Measurements from ENCODE around the gene LRRC23. TPM values are rescaled to one million over a fixed set of nuclear protein-coding genes. Genes with fewer than 3 reads are reported as not detected.
A peak's percentile ranks its signal among the peaks of the same experiment; 100 is the strongest.

The LRRC23 gene
- total and polyA plus RNA-seq, 8 donors, result 5.3 to 20.4 (median 9.0) TPM; not detected in 1

DNA sequence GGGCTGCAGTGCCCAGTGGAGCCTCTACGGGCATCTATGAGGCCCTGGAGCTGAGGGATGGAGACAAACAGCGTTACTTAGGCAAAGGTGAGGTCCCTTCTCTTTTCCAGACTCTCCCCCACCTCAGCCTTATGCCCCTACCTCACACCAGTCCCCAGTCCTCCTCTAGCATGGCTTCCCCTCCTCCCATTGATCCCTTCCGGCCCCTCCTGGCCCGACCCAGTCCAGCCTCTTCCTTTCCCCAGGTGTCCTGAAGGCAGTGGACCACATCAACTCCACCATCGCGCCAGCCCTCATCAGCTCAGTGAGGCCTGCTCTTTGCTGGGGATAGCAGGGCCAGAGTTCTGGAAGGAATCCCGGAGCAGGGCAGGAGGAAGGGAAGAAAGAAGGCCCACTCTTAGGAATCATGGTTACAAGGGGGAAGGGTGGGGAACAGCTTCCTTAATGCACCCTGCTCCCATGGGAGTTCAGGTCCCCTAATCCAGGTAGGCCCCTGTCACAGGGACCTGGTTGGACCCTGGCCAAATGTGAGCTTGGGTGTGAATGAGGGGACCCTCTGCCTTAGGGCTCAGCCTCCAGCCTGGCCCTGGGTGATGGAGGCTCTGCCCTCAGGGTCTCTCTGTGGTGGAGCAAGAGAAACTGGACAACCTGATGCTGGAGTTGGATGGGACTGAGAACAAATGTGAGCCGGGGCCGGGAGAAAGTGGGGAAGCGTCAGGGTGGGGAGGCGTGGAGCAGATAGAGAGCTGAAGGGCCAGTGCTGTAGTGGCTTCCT, 12.0 kb downstream of the LRRC23 start:
- H3K4me3 ChIP-seq, result no peak overlapping the region
- TF ChIP-seq POLR2A (IDR thresholded peaks at IDR 0.05) (no peak), EP300 (IDR thresholded peaks at IDR 0.05) (no peak), POLR2AphosphoS5 (IDR thresholded peaks at IDR 0.05) (no peak)
- TF ChIP-seq, protein P1, sequence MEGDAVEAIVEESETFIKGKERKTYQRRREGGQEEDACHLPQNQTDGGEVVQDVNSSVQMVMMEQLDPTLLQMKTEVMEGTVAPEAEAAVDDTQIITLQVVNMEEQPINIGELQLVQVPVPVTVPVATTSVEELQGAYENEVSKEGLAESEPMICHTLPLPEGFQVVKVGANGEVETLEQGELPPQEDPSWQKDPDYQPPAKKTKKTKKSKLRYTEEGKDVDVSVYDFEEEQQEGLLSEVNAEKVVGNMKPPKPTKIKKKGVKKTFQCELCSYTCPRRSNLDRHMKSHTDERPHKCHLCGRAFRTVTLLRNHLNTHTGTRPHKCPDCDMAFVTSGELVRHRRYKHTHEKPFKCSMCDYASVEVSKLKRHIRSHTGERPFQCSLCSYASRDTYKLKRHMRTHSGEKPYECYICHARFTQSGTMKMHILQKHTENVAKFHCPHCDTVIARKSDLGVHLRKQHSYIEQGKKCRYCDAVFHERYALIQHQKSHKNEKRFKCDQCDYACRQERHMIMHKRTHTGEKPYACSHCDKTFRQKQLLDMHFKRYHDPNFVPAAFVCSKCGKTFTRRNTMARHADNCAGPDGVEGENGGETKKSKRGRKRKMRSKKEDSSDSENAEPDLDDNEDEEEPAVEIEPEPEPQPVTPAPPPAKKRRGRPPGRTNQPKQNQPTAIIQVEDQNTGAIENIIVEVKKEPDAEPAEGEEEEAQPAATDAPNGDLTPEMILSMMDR (IDR thresholded peaks at IDR 0.05), result no peak
- H3K27ac ChIP-seq, result no peak overlapping the region
- WGBS, 5 donors, result 92 to 94% (median 93%) methylated on average over 11 of the region's 11 CpGs
- no peak for DNase-seq
- intact Hi-C loops (cut with DNase I; ENCODE audit: low total_unique reads), result no loop called here
- peaks cover 18 to 30% (median 26%) of the 10 kb centered on the region in 4 donors for H3K4me1 ChIP-seq
- peaks cover 0 to 50% (median 32%) of the 10 kb centered on the region in 4 donors for H3K36me3 ChIP-seq
- peaks cover 0 to 32% (median 11%) of the 10 kb centered on the region in 3 donors for H3K27me3 ChIP-seq
- no peaks in the 10 kb centered on the region for H3K9me3 ChIP-seq

DNA sequence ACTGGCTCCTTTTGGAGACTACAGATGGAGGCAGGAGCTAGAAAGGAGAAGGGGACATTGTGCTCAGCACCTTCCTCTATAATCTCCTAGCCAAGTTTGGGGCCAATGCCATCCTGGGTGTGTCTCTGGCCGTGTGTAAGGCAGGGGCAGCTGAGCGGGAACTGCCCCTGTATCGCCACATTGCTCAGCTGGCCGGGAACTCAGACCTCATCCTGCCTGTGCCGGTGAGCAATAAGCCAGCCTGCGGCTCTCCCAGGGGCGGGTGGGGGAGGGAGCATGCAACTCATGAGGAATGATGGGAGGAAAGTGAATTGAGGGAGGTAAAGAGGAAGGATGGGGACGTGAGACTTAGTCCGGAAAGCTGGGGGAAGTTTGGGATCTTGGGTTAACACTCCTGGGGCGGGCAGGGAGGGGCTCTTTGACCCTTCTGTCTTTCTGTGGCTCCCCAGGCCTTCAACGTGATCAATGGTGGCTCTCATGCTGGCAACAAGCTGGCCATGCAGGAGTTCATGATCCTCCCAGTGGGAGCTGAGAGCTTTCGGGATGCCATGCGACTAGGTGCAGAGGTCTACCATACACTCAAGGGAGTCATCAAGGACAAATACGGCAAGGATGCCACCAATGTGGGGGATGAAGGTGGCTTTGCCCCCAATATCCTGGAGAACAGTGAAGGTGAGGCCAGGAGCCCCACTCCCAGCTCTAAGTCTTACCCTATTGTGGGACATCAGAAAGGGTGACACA, 13.0 kb downstream of the LRRC23 start:
- no peak overlapping the region for H3K4me3 ChIP-seq
- TF ChIP-seq, protein P1 (IDR thresholded peaks at IDR 0.05), result no peak
- no peak for TF ChIP-seq EP300 (IDR thresholded peaks at IDR 0.05)
- no peak for TF ChIP-seq POLR2AphosphoS5 (IDR thresholded peaks at IDR 0.05)
- no peak for TF ChIP-seq POLR2A (IDR thresholded peaks at IDR 0.05)
- 78 to 93% (median 88%) methylated on average over 7 to 14 of the region's 14 CpGs for WGBS, 5 donors
- H3K4me1 ChIP-seq, result peaks cover 18 to 30% (median 26%) of the 10 kb centered on the region in 4 donors
- H3K36me3 ChIP-seq, result peaks cover 0 to 59% (median 41%) of the 10 kb centered on the region in 4 donors
- no peak for DNase-seq
- intact Hi-C loops (cut with DNase I; ENCODE audit: low total_unique reads), result no loop called here
- no peaks in the 10 kb centered on the region for H3K9me3 ChIP-seq
- no peak overlapping the region for H3K27ac ChIP-seq
- H3K27me3 ChIP-seq, result peaks cover 0 to 29% (median 11%) of the 10 kb centered on the region in 3 donors

DNA sequence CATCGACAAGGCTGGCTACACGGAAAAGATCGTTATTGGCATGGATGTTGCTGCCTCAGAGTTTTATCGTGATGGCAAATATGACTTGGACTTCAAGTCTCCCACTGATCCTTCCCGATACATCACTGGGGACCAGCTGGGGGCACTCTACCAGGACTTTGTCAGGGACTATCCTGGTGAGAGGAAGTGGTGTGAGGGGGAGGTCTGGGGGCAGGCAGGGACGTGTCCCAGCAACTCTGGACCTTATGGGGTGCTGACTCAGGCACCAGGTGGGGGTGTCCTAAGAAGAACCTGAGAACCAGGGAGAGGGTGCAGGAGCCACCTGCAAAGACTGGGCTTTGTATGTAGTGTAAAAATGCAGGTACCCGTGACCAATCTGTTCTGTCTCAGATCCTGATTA, 15.0 kb downstream of the LRRC23 start:
- H3K27ac ChIP-seq, result no peak overlapping the region
- H3K9me3 ChIP-seq, result no peaks in the 10 kb centered on the region
- no peak for DNase-seq
- H3K4me3 ChIP-seq, result no peak overlapping the region
- peaks cover 0 to 69% (median 46%) of the 10 kb centered on the region in 4 donors for H3K36me3 ChIP-seq
- H3K27me3 ChIP-seq, result peaks cover 0 to 12% (median 0%) of the 10 kb centered on the region in 3 donors
- TF ChIP-seq POLR2AphosphoS5 (IDR thresholded peaks at IDR 0.05), result no peak
- TF ChIP-seq, protein P1 (IDR thresholded peaks at IDR 0.05), result no peak
- TF ChIP-seq POLR2A (IDR thresholded peaks at IDR 0.05), result no peak
- TF ChIP-seq EP300 (IDR thresholded peaks at IDR 0.05), result no peak
- peaks cover 15 to 37% (median 23%) of the 10 kb centered on the region in 4 donors for H3K4me1 ChIP-seq
- intact Hi-C loops (cut with DNase I; ENCODE audit: low total_unique reads), result no loop called here
- WGBS, 5 donors, result 63 to 76% (median 75%) methylated on average over 7 of the region's 7 CpGs

DNA sequence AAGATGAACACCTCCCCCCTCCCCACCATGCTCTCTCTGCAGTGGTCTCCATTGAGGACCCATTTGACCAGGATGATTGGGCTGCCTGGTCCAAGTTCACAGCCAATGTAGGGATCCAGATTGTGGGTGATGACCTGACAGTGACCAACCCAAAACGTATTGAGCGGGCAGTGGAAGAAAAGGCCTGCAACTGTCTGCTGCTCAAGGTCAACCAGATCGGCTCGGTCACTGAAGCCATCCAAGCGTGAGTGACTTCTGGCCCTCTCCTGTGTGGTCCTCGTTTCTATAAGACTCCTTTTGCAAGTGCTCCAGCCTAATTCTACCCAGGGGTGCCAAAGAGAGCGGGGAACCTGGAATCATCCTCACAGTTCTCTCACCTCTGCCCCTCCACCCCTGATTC, 16.9 kb downstream of the LRRC23 start:
- Histone ChIP-seq H3K4me1 (peaks cover 21 to 39% (median 27%) of the 10 kb centered on the region in 4 donors), H3K9me3 (no peaks in the 10 kb centered on the region), H3K36me3 (peaks cover 0 to 63% (median 44%) of the 10 kb centered on the region in 4 donors), H3K27ac (no peak overlapping the region), H3K27me3 (no peaks in the 10 kb centered on the region), H3K4me3 (no peak overlapping the region)
- peak in 1 of 2 donors; percentile 1 for DNase-seq
- WGBS, 5 donors, result 66 to 94% (median 90%) methylated on average over 7 of the region's 7 CpGs
- TF ChIP-seq POLR2AphosphoS5 (IDR thresholded peaks at IDR 0.05), result no peak
- no peak for TF ChIP-seq EP300 (IDR thresholded peaks at IDR 0.05)
- no peak for TF ChIP-seq POLR2A (IDR thresholded peaks at IDR 0.05)
- TF ChIP-seq, protein P1 (IDR thresholded peaks at IDR 0.05), result no peak
- intact Hi-C loops (cut with DNase I; ENCODE audit: low total_unique reads), result no loop called here
